Measurements from ENCODE around the gene MOXD1.

Gene MOXD1

GRCh38 chr6:132380358-132381029 is 20.8 kb downstream of the MOXD1 start:
- no peaks in the 10 kb centered on the region for H3K36me3 ChIP-seq (ENCODE audit: control insufficient read depth, insufficient read depth, low read length)
- DNase-seq (ENCODE audit: low read depth, low spot score), result no peak
- WGBS (ENCODE audit: insufficient coverage, insufficient read length), result no CpG with 5 or more reads among the region's 3 CpGs
- H3K27me3 ChIP-seq (ENCODE audit: control insufficient read depth, insufficient read depth, low read length), result no peaks in the 10 kb centered on the region
- no peaks in the 10 kb centered on the region for H3K9me3 ChIP-seq (ENCODE audit: control insufficient read depth, insufficient read depth, low read length)
- H3K4me3 ChIP-seq (ENCODE audit: low read length), result no peak overlapping the region
- no peaks in the 10 kb centered on the region for H3K4me1 ChIP-seq (ENCODE audit: control insufficient read depth, insufficient read depth, low read length)
- no peak overlapping the region for H3K27ac ChIP-seq (ENCODE audit: low read length)

GRCh38 chr6:132369526-132369925 is 31.7 kb downstream of the MOXD1 start:
- no peak overlapping the region for H3K4me3 ChIP-seq (ENCODE audit: low read length)
- no peak overlapping the region for H3K27ac ChIP-seq (ENCODE audit: low read length)
- no peaks in the 10 kb centered on the region for H3K36me3 ChIP-seq (ENCODE audit: control insufficient read depth, insufficient read depth, low read length)
- H3K27me3 ChIP-seq (ENCODE audit: control insufficient read depth, insufficient read depth, low read length), result no peaks in the 10 kb centered on the region
- no peaks in the 10 kb centered on the region for H3K4me1 ChIP-seq (ENCODE audit: control insufficient read depth, insufficient read depth, low read length)
- no peaks in the 10 kb centered on the region for H3K9me3 ChIP-seq (ENCODE audit: control insufficient read depth, insufficient read depth, low read length)
- no CpG with 5 or more reads among the region's 4 CpGs for WGBS (ENCODE audit: insufficient coverage, insufficient read length)
- no peak for DNase-seq (ENCODE audit: low read depth, low spot score)

- no peak overlapping the region for H3K4me3 ChIP-seq (ENCODE audit: low read length)
Measured at GRCh38 chr6:132368916-132369481, 32.3 kb downstream of the MOXD1 start.

GRCh38 chr6:132365281-132365907 is 35.9 kb downstream of the MOXD1 start:
- no peaks in the 10 kb centered on the region for H3K27me3 ChIP-seq (ENCODE audit: control insufficient read depth, insufficient read depth, low read length)
- no peak overlapping the region for H3K27ac ChIP-seq (ENCODE audit: low read length)
- no peak for DNase-seq (ENCODE audit: low read depth, low spot score)
- no peak overlapping the region for H3K4me3 ChIP-seq (ENCODE audit: low read length)
- no peaks in the 10 kb centered on the region for H3K36me3 ChIP-seq (ENCODE audit: control insufficient read depth, insufficient read depth, low read length)
- no CpG with 5 or more reads among the region's 4 CpGs for WGBS (ENCODE audit: insufficient coverage, insufficient read length)
- no peaks in the 10 kb centered on the region for H3K9me3 ChIP-seq (ENCODE audit: control insufficient read depth, insufficient read depth, low read length)
- no peaks in the 10 kb centered on the region for H3K4me1 ChIP-seq (ENCODE audit: control insufficient read depth, insufficient read depth, low read length)

More at GRCh38 chr6:132368916-132369481, 32.3 kb downstream of the MOXD1 start:
- H3K27me3 ChIP-seq (ENCODE audit: control insufficient read depth, insufficient read depth, low read length), result no peaks in the 10 kb centered on the region
- no CpG with 5 or more reads among the region's 7 CpGs for WGBS (ENCODE audit: insufficient coverage, insufficient read length)
- H3K4me1 ChIP-seq (ENCODE audit: control insufficient read depth, insufficient read depth, low read length), result no peaks in the 10 kb centered on the region
- DNase-seq (ENCODE audit: low read depth, low spot score), result no peak
- H3K36me3 ChIP-seq (ENCODE audit: control insufficient read depth, insufficient read depth, low read length), result no peaks in the 10 kb centered on the region
- H3K9me3 ChIP-seq (ENCODE audit: control insufficient read depth, insufficient read depth, low read length), result no peaks in the 10 kb centered on the region
- no peak overlapping the region for H3K27ac ChIP-seq (ENCODE audit: low read length)

- H3K4me3 ChIP-seq (ENCODE audit: low read length), result no peak overlapping the region
- no peaks in the 10 kb centered on the region for H3K4me1 ChIP-seq (ENCODE audit: control insufficient read depth, insufficient read depth, low read length)
- H3K27ac ChIP-seq (ENCODE audit: low read length), result no peak overlapping the region
- no CpG with 5 or more reads among the region's 5 CpGs for WGBS (ENCODE audit: insufficient coverage, insufficient read length)
- no peak for DNase-seq (ENCODE audit: low read depth, low spot score)
- H3K36me3 ChIP-seq (ENCODE audit: control insufficient read depth, insufficient read depth, low read length), result no peaks in the 10 kb centered on the region
- H3K9me3 ChIP-seq (ENCODE audit: control insufficient read depth, insufficient read depth, low read length), result no peaks in the 10 kb centered on the region
- H3K27me3 ChIP-seq (ENCODE audit: control insufficient read depth, insufficient read depth, low read length), result no peaks in the 10 kb centered on the region
Measured at GRCh38 chr6:132364306-132365074, 36.8 kb downstream of the MOXD1 start.

- Histone ChIP-seq H3K4me3 (ENCODE audit: low read length) (no peak overlapping the region), H3K27me3 (ENCODE audit: control insufficient read depth, insufficient read depth, low read length) (no peaks in the 10 kb centered on the region), H3K27ac (ENCODE audit: low read length) (no peak overlapping the region), H3K4me1 (ENCODE audit: control insufficient read depth, insufficient read depth, low read length) (no peaks in the 10 kb centered on the region), H3K9me3 (ENCODE audit: control insufficient read depth, insufficient read depth, low read length) (no peaks in the 10 kb centered on the region), H3K36me3 (ENCODE audit: control insufficient read depth, insufficient read depth, low read length) (no peaks in the 10 kb centered on the region)
- DNase-seq (ENCODE audit: low read depth, low spot score), result no peak
- no CpG with 5 or more reads among the region's 6 CpGs for WGBS (ENCODE audit: insufficient coverage, insufficient read length)
Measured at GRCh38 chr6:132362442-132363185, 38.7 kb downstream of the MOXD1 start.

- no peaks in the 10 kb centered on the region for H3K27me3 ChIP-seq (ENCODE audit: control insufficient read depth, insufficient read depth, low read length)
- no peaks in the 10 kb centered on the region for H3K9me3 ChIP-seq (ENCODE audit: control insufficient read depth, insufficient read depth, low read length)
- H3K4me3 ChIP-seq (ENCODE audit: low read length), result no peak overlapping the region
- no CpG with 5 or more reads among the region's 1 CpG for WGBS (ENCODE audit: insufficient coverage, insufficient read length)
- no peaks in the 10 kb centered on the region for H3K4me1 ChIP-seq (ENCODE audit: control insufficient read depth, insufficient read depth, low read length)
- DNase-seq (ENCODE audit: low read depth, low spot score), result no peak
- H3K36me3 ChIP-seq (ENCODE audit: control insufficient read depth, insufficient read depth, low read length), result no peaks in the 10 kb centered on the region
- H3K27ac ChIP-seq (ENCODE audit: low read length), result no peak overlapping the region
Measured at GRCh38 chr6:132361101-132361500, 40.2 kb downstream of the MOXD1 start.

- WGBS (ENCODE audit: insufficient coverage, insufficient read length), result no CpG with 5 or more reads among the region's 2 CpGs
Measured at GRCh38 chr6:132359886-132360285, 41.4 kb downstream of the MOXD1 start.

GRCh38 chr6:132357120-132357519 is 44.2 kb downstream of the MOXD1 start:
- Histone ChIP-seq H3K36me3 (ENCODE audit: control insufficient read depth, insufficient read depth, low read length) (no peaks in the 10 kb centered on the region), H3K4me3 (ENCODE audit: low read length) (no peak overlapping the region), H3K27ac (ENCODE audit: low read length) (no peak overlapping the region), H3K4me1 (ENCODE audit: control insufficient read depth, insufficient read depth, low read length) (no peaks in the 10 kb centered on the region), H3K9me3 (ENCODE audit: control insufficient read depth, insufficient read depth, low read length) (no peaks in the 10 kb centered on the region), H3K27me3 (ENCODE audit: control insufficient read depth, insufficient read depth, low read length) (no peaks in the 10 kb centered on the region)
- no peak for DNase-seq (ENCODE audit: low read depth, low spot score)

More at GRCh38 chr6:132359886-132360285, 41.4 kb downstream of the MOXD1 start:
- Histone ChIP-seq H3K4me1 (ENCODE audit: control insufficient read depth, insufficient read depth, low read length) (no peaks in the 10 kb centered on the region), H3K4me3 (ENCODE audit: low read length) (no peak overlapping the region), H3K36me3 (ENCODE audit: control insufficient read depth, insufficient read depth, low read length) (no peaks in the 10 kb centered on the region), H3K9me3 (ENCODE audit: control insufficient read depth, insufficient read depth, low read length) (no peaks in the 10 kb centered on the region), H3K27ac (ENCODE audit: low read length) (no peak overlapping the region), H3K27me3 (ENCODE audit: control insufficient read depth, insufficient read depth, low read length) (no peaks in the 10 kb centered on the region)
- no peak for DNase-seq (ENCODE audit: low read depth, low spot score)
